GM19468 (cell line): ENCODE measurements around the gene ATP5MG.

Source experiments
- ATAC-seq: cut with Tn5 transposase; IDR thresholded peaks from one replicate; pipeline ENCODE4 v1.9.1; 2021; ENCODE audit warnings: mild to moderate bottlenecking, moderate library complexity, moderate number of reproducible peaks; ENCODE audit not compliant: unreplicated experiment; ENCODE audit errors: extremely low read depth

Gene ATP5MG

DNA sequence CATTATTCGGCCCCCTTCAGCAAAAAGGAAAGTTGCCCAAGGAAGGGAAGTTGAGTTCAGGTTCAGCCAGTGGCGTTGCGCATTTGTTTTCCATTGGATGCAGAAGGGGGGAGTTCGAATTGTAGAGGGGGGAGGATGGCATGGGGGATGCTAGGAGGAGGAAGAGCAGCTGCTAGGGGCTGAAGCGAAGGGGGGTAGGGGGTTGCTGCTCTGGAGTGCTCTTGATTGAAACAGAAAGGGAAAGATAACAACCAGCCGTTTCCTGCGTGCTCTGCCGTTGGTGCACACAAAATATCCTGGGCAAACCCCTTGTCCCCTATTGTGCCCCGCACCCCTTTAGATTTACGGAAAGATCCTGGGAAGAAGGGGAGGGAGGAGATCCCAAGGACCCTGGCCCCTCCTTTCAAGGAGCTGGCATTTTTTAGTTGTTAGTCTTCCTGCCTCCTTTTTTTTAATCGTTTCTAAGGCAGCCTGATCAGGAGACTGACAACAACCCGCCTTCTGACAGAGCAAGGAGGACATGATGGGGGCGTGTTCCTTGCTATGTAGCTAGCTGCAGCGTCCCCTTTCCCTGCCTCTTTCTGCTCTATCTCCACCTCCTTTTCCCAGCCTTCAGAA is 37.0 kb downstream of the ATP5MG start:
- ATAC-seq = no peak

- ATAC-seq = no peak
These were observed 38.2 kb downstream of the ATP5MG start for GRCh38 chr11:118439646-118440045.

GRCh38 chr11:118441770-118442275 is 40.4 kb downstream of the ATP5MG start:
- ATAC-seq = no peak

DNA sequence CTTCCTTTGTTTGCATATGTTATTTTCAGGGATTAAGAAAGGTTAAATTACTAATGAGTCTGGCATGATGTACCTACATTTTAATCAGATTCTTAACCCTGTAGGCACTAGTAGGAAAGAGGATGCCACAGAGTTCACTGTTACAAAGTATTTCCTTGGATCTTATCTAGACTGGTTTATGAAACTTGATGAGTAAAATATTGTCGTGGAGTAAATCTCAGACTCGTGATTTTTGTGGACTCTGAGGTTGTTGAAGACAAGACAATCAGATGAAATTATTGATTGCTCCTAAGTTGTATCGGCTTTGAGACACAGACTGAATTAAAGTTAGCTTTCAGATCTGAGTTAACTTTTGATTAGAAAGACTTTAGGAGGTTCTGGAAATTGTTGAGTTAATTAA is 40.9 kb downstream of the ATP5MG start:
- no peak for ATAC-seq

DNA sequence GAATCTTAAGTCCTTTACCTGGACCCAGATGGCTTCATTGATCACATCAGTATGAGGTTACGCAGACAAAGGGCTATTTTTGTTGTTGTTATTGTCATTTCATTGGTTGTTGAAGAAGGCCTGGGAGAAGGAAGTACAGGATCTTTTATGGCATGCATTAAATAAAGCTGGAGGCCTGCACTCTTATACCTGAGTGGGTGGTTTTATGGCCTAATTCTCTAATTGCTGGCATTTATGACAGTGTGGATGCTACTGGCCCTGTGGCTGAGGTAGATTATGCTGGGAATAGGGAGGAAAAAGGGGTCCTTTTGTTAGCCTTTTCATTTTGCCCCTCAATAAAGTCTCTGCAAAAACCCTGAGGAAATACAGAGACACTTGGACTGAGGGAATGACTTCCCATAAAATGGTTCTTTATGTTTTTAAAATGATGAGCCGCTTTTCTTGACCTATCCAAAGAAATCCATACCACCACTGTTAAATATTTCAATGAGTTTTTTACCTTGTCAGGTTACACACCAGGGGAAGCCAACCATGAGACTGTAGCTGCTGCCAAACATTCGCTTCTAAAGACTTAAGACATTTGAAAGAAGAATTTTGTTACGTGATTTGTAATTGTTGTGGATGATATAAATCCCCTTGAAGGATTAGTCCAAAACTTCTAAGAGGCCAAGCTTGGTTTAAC is 41.6 kb downstream of the ATP5MG start:
- ATAC-seq = no peak

- no peak for ATAC-seq
These were observed 42.3 kb downstream of the ATP5MG start for GRCh38 chr11:118443590-118444218.

- ATAC-seq = no peak
These were observed 46.0 kb downstream of the ATP5MG start for GRCh38 chr11:118447423-118447822.

DNA sequence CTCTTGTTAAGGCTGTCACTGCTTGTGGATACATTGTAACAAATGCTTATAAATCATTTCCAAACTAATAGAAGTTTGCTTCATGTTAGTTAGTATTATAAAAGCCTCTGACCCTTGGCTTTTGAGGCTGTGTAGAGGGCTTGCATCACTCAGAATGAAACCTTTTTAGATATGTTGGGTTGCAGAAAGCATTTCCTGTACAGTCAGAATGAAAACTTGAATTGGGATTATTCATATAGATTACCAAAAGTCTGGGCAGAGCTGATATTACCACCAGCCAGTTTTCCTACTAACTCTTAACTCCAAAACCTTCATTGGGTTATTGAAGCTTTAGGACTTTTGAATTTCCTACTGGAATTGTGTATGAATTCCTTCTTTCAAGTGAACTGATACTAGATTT is 46.9 kb downstream of the ATP5MG start:
- peak; percentile 44 for ATAC-seq

- ATAC-seq = no peak
These were observed 48.0 kb downstream of the ATP5MG start for GRCh38 chr11:118449316-118449918.

- ATAC-seq = no peak
These were observed 49.0 kb downstream of the ATP5MG start for GRCh38 chr11:118450451-118450850.
